Measurements from ENCODE around the gene FAM227B.

- no peak for TF ChIP-seq CTCF (IDR thresholded peaks at IDR 0.05)
- no peak for TF ChIP-seq POLR2A (IDR thresholded peaks at IDR 0.05)
These were observed 291.7 kb downstream of the FAM227B start for GRCh38 chr15:49328941-49329340.

All from testis (tissue), 2 donors.